Erythroblast (primary cell): ENCODE data around the gene TMPRSS13.

ENCODE experiments used
- GATA1 ChIP-seq: IDR thresholded peaks from 2 replicates; pipeline ENCODE4 v1.6.1; 2011; ENCODE audit warnings: low read depth, mild to moderate bottlenecking, control low read depth, low read length, moderate library complexity
- POLR2A ChIP-seq: IDR thresholded peaks from 2 replicates; pipeline ENCODE4 v1.6.1; 2011; ENCODE audit warnings: mild to moderate bottlenecking, low read length

DNA sequence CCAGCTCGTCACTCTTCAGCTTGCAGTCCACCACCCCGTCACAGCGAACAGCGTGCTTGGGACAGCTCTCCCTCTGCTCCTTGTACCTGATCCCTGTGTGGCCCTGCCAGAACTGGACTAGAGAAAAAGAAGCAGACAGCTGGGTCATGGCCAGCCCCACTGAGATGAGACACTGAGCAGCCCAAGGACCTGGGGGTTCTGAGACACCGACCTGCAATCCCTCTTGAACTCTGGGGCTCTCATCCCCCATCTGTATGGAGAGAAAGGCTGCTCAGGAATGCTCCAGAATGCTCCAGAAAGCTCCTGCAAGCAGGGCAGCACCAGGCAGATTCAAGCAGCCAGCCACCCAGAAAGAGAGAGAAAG is 14.8 kb downstream of the TMPRSS13 start:
- TF ChIP-seq POLR2A (no peak), GATA1 (no peak)
